Transverse colon (tissue), 4 donors: ENCODE data around the gene MYADM. TPM values are rescaled to one million over a fixed set of nuclear protein-coding genes. Genes with fewer than 3 reads are reported as not detected.

Experiments
- DNase-seq: peaks from one replicate; pipeline ENCODE4 v3.0.0-alpha.2; 2019
- H3K27ac ChIP-seq, 4 donors: fragments of 200-600 bp; sonication (generic); 2 replicates each; pipeline ENCODE4 v1.5.1; 2016 to 2018; ENCODE audit warnings: inconsistent platforms in 4 of 4
- H3K27me3 ChIP-seq: fragments of 200-600 bp; sonication (generic); 2 replicates; pipeline ENCODE4 v1.5.1; 2017; ENCODE audit warnings: inconsistent platforms
- H3K36me3 ChIP-seq, 4 donors: fragments of 200-600 bp; sonication (generic); 2 replicates each; pipeline ENCODE4 v1.5.1; 2017 to 2019; ENCODE audit warnings: inconsistent platforms in 4 of 4
- H3K4me1 ChIP-seq, 4 donors: fragments of 200-600 bp; sonication (generic); 2 replicates each; pipeline ENCODE4 v1.5.1; 2017 to 2020; ENCODE audit warnings: inconsistent platforms in 4 of 4
- H3K4me3 ChIP-seq, 4 donors: fragments of 200-600 bp; sonication (generic); 1 replicate in 1 of 4; 2 replicates in 3 of 4; pipeline versions ENCODE4 v1.5.1 to v1.6.1; 2017 to 2019; ENCODE audit warnings: inconsistent platforms in 4 of 4
- H3K9me3 ChIP-seq, 2 donors: fragments of 200-600 bp; sonication (generic); 2 replicates each; pipeline ENCODE4 v1.5.1; 2017 to 2019; ENCODE audit warnings: inconsistent platforms in 2 of 2
- EP300 ChIP-seq: sonication (generic); formaldehyde crosslinking; IDR thresholded peaks from one replicate; pipeline ENCODE4 v1.6.1; 2017; ENCODE audit warnings: antibody characterized with exemption, low read depth
- POLR2A ChIP-seq: fragments of 450-650 bp; IDR thresholded peaks from one replicate; pipeline ENCODE4 v1.6.1; 2016; ENCODE audit warnings: antibody characterized with exemption, mild to moderate bottlenecking, moderate library complexity
- POLR2AphosphoS5 ChIP-seq, 3 donors: sonication (generic); formaldehyde crosslinking; IDR thresholded peaks; one replicate each; pipeline ENCODE4 v1.6.1; 2016; ENCODE audit warnings: antibody characterized with exemption in 3 of 3
- WGBS, 2 donors: methylation state at CpG; one replicate each; pipeline ENCODE4 v1.1.5; 2018; ENCODE audit warnings: low coverage in 1 of 2; 5-methylcytosine and 5-hydroxymethylcytosine counted together
- in situ Hi-C, 4 donors: fragments of 200-750 bp; cut with MboI; loops; one replicate each; pipeline versions ENCODE4 v1.15.0 to v1.15.1; 2017; ENCODE audit warnings: low sequenced_read_pairs in 3 of 4, low pct_ligation_motif_present in 1 of 4, low pct_unique_long_range_greater_than_20kb in 1 of 4
- intact Hi-C: fragments of 100-400 bp; cut with DNase I; formaldehyde crosslinking; loops from one replicate; pipeline ENCODE4 v1.15.1; 2023; ENCODE audit warnings: low total_unique reads
- total RNA-seq, 4 donors: library from RNA; depleted of rRNA; stranded (reverse); fragments of >200 nt; gene quantifications; one replicate each; pipeline ENCODE4 v1.1.0, GENCODE V29; 2016
- TF ChIP-seq, protein P1 (sequence below), 5 experiments: fragments of 200-600 bp in 3 of 5; fragments of 450-650 bp in 2 of 5; sonication (generic) in 3 of 5; IDR thresholded peaks; 1 replicate in 2 of 5; 2 replicates in 3 of 5; pipeline ENCODE4 v1.5.1; 2016 to 2017; ENCODE audit warnings: antibody characterized with exemption in 5 of 5, inconsistent platforms in 3 of 5, mild to moderate bottlenecking in 2 of 5, moderate library complexity in 1 of 5

MYADM gene
- total RNA-seq, 4 donors from 2014 or later, result 33.3 to 222 (median 79.1) TPM

DNA sequence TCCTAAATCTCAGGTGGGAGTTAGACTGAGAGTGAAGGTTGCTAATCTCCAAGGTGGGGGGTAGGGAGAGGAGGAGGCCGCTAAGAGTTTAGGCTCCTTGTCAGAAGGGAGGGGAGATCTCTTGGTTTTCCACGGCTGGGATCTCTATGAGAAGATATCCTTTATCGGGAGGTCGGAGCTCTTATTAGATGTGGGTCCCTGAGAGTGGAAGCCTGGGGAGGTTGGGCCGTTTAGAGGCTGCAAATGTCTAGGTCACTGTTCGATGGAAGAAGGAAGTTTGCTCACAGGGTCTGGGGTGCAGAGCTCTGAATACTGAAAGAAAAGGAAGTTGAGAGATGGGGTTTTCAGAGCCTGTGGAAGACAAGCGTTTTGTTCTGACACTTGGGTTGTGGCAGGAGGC is 3.8 kb downstream of the MYADM start:
- Histone ChIP-seq H3K4me1 (peaks cover 32 to 72% (median 48%) of the 10 kb centered on the region in 4 donors), H3K36me3 (peaks cover 0 to 17% (median 6%) of the 10 kb centered on the region in 4 donors), H3K4me3 (peak overlapping the region in 1 of 4 donors; percentile 81), H3K9me3 (no peaks in the 10 kb centered on the region), H3K27me3 (no peaks in the 10 kb centered on the region), H3K27ac (peak overlapping the region; percentile 90 to 98 (median 97))
- DNase-seq, result no peak
- 27 to 51% methylated on average over 7 of the region's 7 CpGs for WGBS, 2 donors
- in situ Hi-C loops, result no loop called here
- TF ChIP-seq, protein P1, sequence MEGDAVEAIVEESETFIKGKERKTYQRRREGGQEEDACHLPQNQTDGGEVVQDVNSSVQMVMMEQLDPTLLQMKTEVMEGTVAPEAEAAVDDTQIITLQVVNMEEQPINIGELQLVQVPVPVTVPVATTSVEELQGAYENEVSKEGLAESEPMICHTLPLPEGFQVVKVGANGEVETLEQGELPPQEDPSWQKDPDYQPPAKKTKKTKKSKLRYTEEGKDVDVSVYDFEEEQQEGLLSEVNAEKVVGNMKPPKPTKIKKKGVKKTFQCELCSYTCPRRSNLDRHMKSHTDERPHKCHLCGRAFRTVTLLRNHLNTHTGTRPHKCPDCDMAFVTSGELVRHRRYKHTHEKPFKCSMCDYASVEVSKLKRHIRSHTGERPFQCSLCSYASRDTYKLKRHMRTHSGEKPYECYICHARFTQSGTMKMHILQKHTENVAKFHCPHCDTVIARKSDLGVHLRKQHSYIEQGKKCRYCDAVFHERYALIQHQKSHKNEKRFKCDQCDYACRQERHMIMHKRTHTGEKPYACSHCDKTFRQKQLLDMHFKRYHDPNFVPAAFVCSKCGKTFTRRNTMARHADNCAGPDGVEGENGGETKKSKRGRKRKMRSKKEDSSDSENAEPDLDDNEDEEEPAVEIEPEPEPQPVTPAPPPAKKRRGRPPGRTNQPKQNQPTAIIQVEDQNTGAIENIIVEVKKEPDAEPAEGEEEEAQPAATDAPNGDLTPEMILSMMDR (IDR thresholded peaks at IDR 0.05), result no peak
- no peak for TF ChIP-seq POLR2AphosphoS5 (IDR thresholded peaks at IDR 0.05)
- no peak for TF ChIP-seq EP300
- TF ChIP-seq POLR2A, result no peak
- intact Hi-C loops, result no loop called here

DNA sequence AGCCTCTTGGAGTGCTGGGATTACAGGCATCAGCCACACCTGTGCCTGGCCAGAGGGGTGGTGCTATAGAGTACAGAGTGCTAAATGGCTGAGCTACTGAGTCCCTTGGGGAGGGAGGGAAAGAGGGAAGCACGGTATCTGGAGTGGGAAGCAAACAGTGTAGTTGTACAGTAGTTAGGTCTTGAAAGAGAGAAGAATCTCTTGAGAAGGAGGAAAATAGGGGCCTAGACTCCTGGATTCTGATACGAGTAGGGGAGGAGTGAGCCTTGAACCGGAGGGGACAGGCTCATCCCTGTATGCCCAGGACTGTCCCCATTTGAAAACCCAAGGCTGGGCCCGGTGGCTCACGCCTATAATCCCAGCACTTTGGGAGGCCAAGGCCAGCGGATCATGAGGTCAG is 5.1 kb downstream of the MYADM start:
- WGBS, 2 donors, result 77% methylated on average over 6 of the region's 6 CpGs; no CpG with 5 or more reads in 1 of the 2 donors
- DNase-seq, result no peak
- no peaks in the 10 kb centered on the region for H3K27me3 ChIP-seq
- H3K36me3 ChIP-seq, result peaks cover 0 to 17% (median 6%) of the 10 kb centered on the region in 4 donors
- intact Hi-C loops (no loop called here), in situ Hi-C loops (no loop called here)
- no peak for TF ChIP-seq EP300
- H3K27ac ChIP-seq, result peak overlapping the region in 3 of 4 donors; percentile 22 to 97 (median 35)
- H3K9me3 ChIP-seq, result no peaks in the 10 kb centered on the region
- H3K4me3 ChIP-seq, result no peak overlapping the region
- H3K4me1 ChIP-seq, result peaks cover 24 to 70% (median 43%) of the 10 kb centered on the region in 4 donors

DNA sequence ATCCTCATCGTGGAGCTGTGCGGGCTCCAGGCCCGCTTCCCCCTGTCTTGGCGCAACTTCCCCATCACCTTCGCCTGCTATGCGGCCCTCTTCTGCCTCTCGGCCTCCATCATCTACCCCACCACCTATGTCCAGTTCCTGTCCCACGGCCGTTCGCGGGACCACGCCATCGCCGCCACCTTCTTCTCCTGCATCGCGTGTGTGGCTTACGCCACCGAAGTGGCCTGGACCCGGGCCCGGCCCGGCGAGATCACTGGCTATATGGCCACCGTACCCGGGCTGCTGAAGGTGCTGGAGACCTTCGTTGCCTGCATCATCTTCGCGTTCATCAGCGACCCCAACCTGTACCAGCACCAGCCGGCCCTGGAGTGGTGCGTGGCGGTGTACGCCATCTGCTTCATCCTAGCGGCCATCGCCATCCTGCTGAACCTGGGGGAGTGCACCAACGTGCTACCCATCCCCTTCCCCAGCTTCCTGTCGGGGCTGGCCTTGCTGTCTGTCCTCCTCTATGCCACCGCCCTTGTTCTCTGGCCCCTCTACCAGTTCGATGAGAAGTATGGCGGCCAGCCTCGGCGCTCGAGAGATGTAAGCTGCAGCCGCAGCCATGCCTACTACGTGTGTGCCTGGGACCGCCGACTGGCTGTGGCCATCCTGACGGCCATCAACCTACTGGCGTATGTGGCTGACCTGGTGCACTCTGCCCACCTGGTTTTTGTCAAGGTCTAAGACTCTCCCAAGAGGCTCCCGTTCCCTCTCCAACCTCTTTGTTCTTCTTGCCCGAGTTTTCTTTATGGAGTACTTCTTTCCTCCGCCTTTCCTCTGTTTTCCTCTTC is 6.3 kb downstream of the MYADM start:
- peaks cover 24 to 66% (median 38%) of the 10 kb centered on the region in 4 donors for H3K4me1 ChIP-seq
- peaks cover 0 to 17% (median 6%) of the 10 kb centered on the region in 4 donors for H3K36me3 ChIP-seq
- intact Hi-C loops, result loop anchor here (1.0 kb wide), 1 partner anchor 14 kb away; no protein-coding TSS in a partner anchor
- no peaks in the 10 kb centered on the region for H3K9me3 ChIP-seq
- TF ChIP-seq POLR2A (no peak), POLR2AphosphoS5 (IDR thresholded peaks at IDR 0.05) (no peak), EP300 (no peak)
- TF ChIP-seq, protein P1 (IDR thresholded peaks at IDR 0.05), result no peak
- no peaks in the 10 kb centered on the region for H3K27me3 ChIP-seq
- H3K4me3 ChIP-seq, result no peak overlapping the region
- WGBS, 2 donors, result 89 to 94% methylated on average over 16 to 51 of the region's 51 CpGs
- in situ Hi-C loops, result no loop called here
- peak overlapping the region in 1 of 4 donors; percentile 2 for H3K27ac ChIP-seq
- no peak for DNase-seq

DNA sequence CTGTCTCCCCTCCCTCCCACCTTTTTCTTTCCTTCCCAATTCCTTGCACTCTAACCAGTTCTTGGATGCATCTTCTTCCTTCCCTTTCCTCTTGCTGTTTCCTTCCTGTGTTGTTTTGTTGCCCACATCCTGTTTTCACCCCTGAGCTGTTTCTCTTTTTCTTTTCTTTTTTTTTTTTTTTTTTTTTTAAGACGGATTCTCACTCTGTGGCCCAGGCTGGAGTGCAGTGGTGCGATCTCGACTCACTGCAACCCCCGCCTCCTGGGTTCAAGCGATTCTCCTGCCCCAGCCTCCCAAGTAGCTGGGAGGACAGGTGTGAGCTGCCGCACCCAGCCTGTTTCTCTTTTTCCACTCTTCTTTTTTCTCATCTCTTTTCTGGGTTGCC is 6.9 kb downstream of the MYADM start:
- no peak for DNase-seq
- peak overlapping the region in 1 of 4 donors; percentile 28 for H3K27ac ChIP-seq
- H3K36me3 ChIP-seq, result peaks cover 0 to 17% (median 6%) of the 10 kb centered on the region in 4 donors
- WGBS, 2 donors, result 64 to 71% methylated on average over 6 of the region's 6 CpGs
- no peak for TF ChIP-seq EP300
- TF ChIP-seq, protein P1 (IDR thresholded peaks at IDR 0.05), result no peak
- TF ChIP-seq POLR2A, result no peak
- no peak for TF ChIP-seq POLR2AphosphoS5 (IDR thresholded peaks at IDR 0.05)
- H3K4me1 ChIP-seq, result peaks cover 26 to 71% (median 38%) of the 10 kb centered on the region in 4 donors
- in situ Hi-C loops, result no loop called here
- intact Hi-C loops, result loop anchor here (1.0 kb wide), 1 partner anchor 14 kb away; no protein-coding TSS in a partner anchor
- H3K27me3 ChIP-seq, result peaks cover 4% of the 10 kb centered on the region
- no peak overlapping the region for H3K4me3 ChIP-seq
- H3K9me3 ChIP-seq, result no peaks in the 10 kb centered on the region
